Measurements from ENCODE around the gene KRTAP19-6.

DNA sequence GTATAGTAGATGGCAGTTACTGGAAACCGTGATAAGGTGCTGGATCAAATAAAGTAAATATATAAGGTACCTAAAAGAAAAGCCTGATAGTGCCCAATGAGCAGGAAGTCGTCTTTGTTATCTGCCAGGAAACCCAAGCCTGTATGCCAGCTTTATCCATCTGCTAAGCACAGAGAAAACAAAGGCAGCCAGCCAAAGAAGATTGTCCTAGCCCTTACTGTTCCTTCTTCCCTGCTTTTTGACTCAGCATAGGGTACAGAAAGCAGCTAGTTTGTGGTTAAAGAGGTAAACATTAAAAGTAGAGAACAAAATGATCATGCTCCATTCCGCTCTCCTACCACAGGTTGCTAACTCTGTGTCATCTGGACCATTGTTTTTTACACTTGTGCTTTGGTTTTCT, 38.5 kb upstream of the KRTAP19-6 start:
- TF ChIP-seq, protein P1, sequence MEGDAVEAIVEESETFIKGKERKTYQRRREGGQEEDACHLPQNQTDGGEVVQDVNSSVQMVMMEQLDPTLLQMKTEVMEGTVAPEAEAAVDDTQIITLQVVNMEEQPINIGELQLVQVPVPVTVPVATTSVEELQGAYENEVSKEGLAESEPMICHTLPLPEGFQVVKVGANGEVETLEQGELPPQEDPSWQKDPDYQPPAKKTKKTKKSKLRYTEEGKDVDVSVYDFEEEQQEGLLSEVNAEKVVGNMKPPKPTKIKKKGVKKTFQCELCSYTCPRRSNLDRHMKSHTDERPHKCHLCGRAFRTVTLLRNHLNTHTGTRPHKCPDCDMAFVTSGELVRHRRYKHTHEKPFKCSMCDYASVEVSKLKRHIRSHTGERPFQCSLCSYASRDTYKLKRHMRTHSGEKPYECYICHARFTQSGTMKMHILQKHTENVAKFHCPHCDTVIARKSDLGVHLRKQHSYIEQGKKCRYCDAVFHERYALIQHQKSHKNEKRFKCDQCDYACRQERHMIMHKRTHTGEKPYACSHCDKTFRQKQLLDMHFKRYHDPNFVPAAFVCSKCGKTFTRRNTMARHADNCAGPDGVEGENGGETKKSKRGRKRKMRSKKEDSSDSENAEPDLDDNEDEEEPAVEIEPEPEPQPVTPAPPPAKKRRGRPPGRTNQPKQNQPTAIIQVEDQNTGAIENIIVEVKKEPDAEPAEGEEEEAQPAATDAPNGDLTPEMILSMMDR (IDR thresholded peaks at IDR 0.05 in 8 of 11, conservative IDR thresholded peaks at IDR 0.05 in 3 of 11): no peak
- TF ChIP-seq POLR2AphosphoS5 (IDR thresholded peaks at IDR 0.05): no peak

Measured in spleen (tissue), 7 donors.